Measurements from ENCODE around the gene TBC1D14. TPM values are rescaled to one million over a fixed set of nuclear protein-coding genes. Genes with fewer than 3 reads are reported as not detected.
A peak's percentile ranks its signal among the peaks of the same experiment; 100 is the strongest.

Gene TBC1D14
- total RNA-seq, 2 donors from 2014 or later, result 44.1 to 63.8 TPM

GRCh38 chr4:6938237-6938636 lies 28.6 kb downstream of the TBC1D14 start:
- Mint-ChIP-seq H3K27me3 (no peaks in the 10 kb centered on the region), H3K27ac (peak overlapping the region; percentile 86), H3K4me3 (no peak overlapping the region), H3K4me1 (peaks cover 65% of the 10 kb centered on the region), H3K36me3 (ENCODE audit: low read depth) (peaks cover 55% of the 10 kb centered on the region), H3K9me3 (no peaks in the 10 kb centered on the region)
- no peak for ATAC-seq (replicated peaks)

GRCh38 chr4:6938647-6939271 lies 29.1 kb downstream of the TBC1D14 start:
- no peak overlapping the region for H3K27ac Mint-ChIP-seq
- H3K4me1 Mint-ChIP-seq, result peaks cover 65% of the 10 kb centered on the region
- no peaks in the 10 kb centered on the region for H3K27me3 Mint-ChIP-seq
- no peak overlapping the region for H3K4me3 Mint-ChIP-seq
- no peak for ATAC-seq (replicated peaks)
- no peaks in the 10 kb centered on the region for H3K9me3 Mint-ChIP-seq
- H3K36me3 Mint-ChIP-seq (ENCODE audit: low read depth), result peaks cover 51% of the 10 kb centered on the region

DNA sequence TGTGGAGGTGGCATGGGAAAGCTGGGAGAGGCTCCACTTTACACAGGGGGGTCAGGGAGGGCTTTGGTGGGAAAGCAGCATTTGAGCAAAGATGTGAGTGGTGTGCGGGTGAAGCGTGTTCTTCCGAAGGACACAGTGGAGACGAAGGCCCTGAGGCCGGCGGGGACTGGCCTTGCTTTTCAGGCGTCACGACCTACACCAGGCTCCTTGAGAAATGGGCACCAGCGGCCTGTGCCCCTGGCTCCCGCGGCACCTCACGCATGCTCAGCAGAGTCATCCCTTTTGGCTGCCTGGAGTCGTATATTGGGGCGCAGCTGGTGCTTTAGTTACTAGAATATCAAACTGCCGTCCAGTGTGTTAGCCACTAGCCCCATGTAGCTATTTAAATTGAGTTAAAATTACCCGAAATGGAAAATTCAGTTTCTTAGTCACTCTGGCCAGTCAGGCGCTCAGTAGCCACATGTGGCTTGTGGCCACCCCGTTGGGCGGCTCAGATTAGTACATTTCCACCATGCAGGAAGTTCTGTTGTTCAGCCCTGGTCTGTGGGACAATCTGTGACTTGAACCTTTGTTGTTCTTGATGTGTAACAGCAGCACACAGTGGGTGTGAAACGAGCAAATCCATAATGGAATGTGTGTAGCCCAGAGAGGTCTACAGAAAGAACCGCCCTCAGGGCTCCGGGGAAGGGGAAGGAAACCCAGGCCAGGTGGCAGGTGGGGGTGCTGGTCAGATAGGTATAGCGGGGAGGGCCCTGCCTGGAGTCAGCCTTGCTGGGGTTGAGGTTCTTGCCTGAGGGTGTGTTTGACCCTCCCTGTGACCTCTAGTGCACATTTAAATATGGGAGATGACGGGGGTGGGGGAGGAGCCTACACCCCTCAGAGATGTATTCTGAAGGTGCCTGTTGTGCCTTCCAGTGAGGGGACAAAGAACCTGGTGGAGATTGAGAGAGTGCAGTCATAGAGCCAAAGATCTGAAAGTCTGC lies 30.4 kb downstream of the TBC1D14 start:
- peak overlapping the region; percentile 92 for H3K27ac Mint-ChIP-seq
- H3K36me3 Mint-ChIP-seq (ENCODE audit: low read depth), result peaks cover 45% of the 10 kb centered on the region
- H3K27me3 Mint-ChIP-seq, result no peaks in the 10 kb centered on the region
- peak overlapping the region; percentile 91 for H3K4me3 Mint-ChIP-seq
- peak; percentile 64 for ATAC-seq (replicated peaks)
- no peaks in the 10 kb centered on the region for H3K9me3 Mint-ChIP-seq
- H3K4me1 Mint-ChIP-seq, result peaks cover 68% of the 10 kb centered on the region

GRCh38 chr4:6940744-6941137 lies 31.1 kb downstream of the TBC1D14 start:
- H3K4me1 Mint-ChIP-seq, result peaks cover 65% of the 10 kb centered on the region
- ATAC-seq (replicated peaks), result no peak
- H3K4me3 Mint-ChIP-seq, result peak overlapping the region; percentile 91
- H3K27me3 Mint-ChIP-seq, result no peaks in the 10 kb centered on the region
- no peaks in the 10 kb centered on the region for H3K9me3 Mint-ChIP-seq
- peaks cover 38% of the 10 kb centered on the region for H3K36me3 Mint-ChIP-seq (ENCODE audit: low read depth)
- H3K27ac Mint-ChIP-seq, result peak overlapping the region; percentile 92

- Mint-ChIP-seq H3K27ac (peak overlapping the region; percentile 95), H3K36me3 (ENCODE audit: low read depth) (peaks cover 29% of the 10 kb centered on the region), H3K4me3 (peak overlapping the region; percentile 91), H3K4me1 (peaks cover 56% of the 10 kb centered on the region), H3K9me3 (no peaks in the 10 kb centered on the region), H3K27me3 (no peaks in the 10 kb centered on the region)
- ATAC-seq (replicated peaks), result no peak
Observed at GRCh38 chr4:6941796-6942195, 32.2 kb downstream of the TBC1D14 start.

DNA sequence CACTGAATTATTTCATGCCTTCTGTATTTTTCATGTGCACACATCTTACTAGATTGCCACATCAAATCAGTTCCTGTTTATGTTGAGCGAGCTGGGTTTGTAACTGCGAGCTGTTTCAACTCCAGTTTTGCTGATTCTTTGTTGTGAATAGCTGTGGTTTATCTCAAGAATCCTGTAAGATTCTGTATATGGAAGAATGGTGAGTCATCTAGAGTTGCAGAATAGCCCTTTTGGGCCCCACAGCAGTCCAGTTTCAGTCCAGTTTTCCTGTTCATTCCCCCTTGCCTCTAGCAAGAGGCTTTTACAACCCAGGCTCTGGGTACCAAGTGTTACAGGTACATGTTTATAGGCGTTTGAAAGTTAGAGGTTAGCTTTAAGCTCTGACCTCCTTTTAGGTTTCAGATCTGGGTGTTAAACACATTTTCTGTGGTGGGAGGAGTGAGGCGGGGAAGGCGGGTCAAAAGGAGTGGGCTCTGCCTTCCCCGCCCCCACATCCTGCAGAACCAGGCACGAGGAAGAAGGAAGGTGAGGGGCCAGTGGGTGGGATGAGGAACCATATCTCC lies 32.7 kb downstream of the TBC1D14 start:
- peaks cover 54% of the 10 kb centered on the region for H3K4me1 Mint-ChIP-seq
- peak overlapping the region; percentile 91 for H3K4me3 Mint-ChIP-seq
- H3K9me3 Mint-ChIP-seq, result no peaks in the 10 kb centered on the region
- peaks cover 27% of the 10 kb centered on the region for H3K36me3 Mint-ChIP-seq (ENCODE audit: low read depth)
- H3K27me3 Mint-ChIP-seq, result no peaks in the 10 kb centered on the region
- ATAC-seq (replicated peaks), result peak; percentile 84
- peak overlapping the region; percentile 95 for H3K27ac Mint-ChIP-seq

GRCh38 chr4:6943012-6943884 lies 33.6 kb downstream of the TBC1D14 start:
- Mint-ChIP-seq H3K4me3 (peak overlapping the region; percentile 91), H3K36me3 (ENCODE audit: low read depth) (peaks cover 18% of the 10 kb centered on the region), H3K4me1 (peaks cover 57% of the 10 kb centered on the region), H3K9me3 (no peaks in the 10 kb centered on the region), H3K27me3 (no peaks in the 10 kb centered on the region), H3K27ac (peak overlapping the region; percentile 95)
- ATAC-seq (replicated peaks), result no peak

DNA sequence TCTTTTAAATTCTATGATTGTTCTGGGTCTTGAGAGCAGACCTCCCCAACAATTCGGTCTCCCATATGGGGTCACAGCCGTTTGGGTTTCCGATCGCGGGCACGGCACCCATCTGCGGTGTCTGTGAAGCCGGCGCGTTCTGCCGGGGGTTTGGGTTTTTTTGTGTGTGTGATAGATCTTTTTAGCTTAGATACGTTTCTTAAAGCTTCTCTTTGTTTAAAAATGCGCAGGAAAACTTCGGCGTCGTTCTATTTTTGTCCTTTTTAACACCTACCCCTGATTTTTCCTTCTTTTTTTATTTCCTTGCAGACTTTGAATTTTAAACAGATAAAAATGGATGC lies 34.2 kb downstream of the TBC1D14 start:
- H3K27ac Mint-ChIP-seq, result peak overlapping the region; percentile 95
- H3K36me3 Mint-ChIP-seq (ENCODE audit: low read depth), result peaks cover 18% of the 10 kb centered on the region
- peaks cover 60% of the 10 kb centered on the region for H3K4me1 Mint-ChIP-seq
- no peak for ATAC-seq (replicated peaks)
- H3K9me3 Mint-ChIP-seq, result no peaks in the 10 kb centered on the region
- no peaks in the 10 kb centered on the region for H3K27me3 Mint-ChIP-seq
- peak overlapping the region; percentile 91 for H3K4me3 Mint-ChIP-seq

DNA sequence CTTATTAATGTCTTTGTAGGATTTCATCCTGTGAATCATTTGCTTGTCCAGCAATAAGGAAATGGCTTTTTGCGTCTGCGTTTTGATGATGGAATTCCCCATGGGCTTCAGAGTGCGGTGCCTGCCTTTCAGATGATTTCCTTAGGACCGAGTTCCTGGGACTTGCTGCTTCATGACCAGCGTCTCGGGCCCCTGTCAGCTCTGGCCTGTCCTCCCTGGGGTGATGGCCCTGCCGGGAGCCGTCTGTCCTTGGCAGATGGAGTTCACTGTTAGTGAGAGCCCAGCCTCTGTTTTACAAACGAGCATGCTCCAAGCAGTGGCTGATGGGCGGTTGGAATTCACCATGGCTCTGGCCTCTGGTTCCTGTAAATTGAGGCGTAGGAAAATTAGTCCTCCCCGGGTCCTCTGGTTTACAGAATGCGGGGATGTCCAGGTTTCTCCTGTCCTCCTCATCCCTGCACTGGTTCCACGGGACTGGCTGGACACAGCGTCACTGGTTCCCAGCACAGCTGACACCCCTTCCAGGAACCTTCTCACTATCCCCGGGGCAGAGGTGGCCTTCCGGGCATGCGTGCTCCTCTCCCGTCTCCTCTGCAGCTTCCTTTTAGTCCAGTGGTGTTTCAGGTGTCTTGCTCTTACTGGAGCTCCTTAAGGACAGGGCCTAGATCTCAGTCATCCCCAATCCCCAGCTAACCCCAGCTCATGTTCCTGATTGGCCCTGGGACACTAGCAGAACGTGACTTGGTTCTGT lies 34.9 kb downstream of the TBC1D14 start:
- H3K27ac Mint-ChIP-seq, result peak overlapping the region; percentile 95
- H3K9me3 Mint-ChIP-seq, result no peaks in the 10 kb centered on the region
- H3K4me1 Mint-ChIP-seq, result peaks cover 60% of the 10 kb centered on the region
- ATAC-seq (replicated peaks), result no peak
- H3K36me3 Mint-ChIP-seq (ENCODE audit: low read depth), result peaks cover 18% of the 10 kb centered on the region
- peak overlapping the region; percentile 91 for H3K4me3 Mint-ChIP-seq
- no peaks in the 10 kb centered on the region for H3K27me3 Mint-ChIP-seq

- no peaks in the 10 kb centered on the region for H3K27me3 Mint-ChIP-seq
- peaks cover 16% of the 10 kb centered on the region for H3K36me3 Mint-ChIP-seq (ENCODE audit: low read depth)
- no peak for ATAC-seq (replicated peaks)
- H3K4me1 Mint-ChIP-seq, result peaks cover 57% of the 10 kb centered on the region
- no peaks in the 10 kb centered on the region for H3K9me3 Mint-ChIP-seq
- no peak overlapping the region for H3K4me3 Mint-ChIP-seq
- H3K27ac Mint-ChIP-seq, result peak overlapping the region; percentile 95
Observed at GRCh38 chr4:6945052-6945409, 35.4 kb downstream of the TBC1D14 start.

DNA sequence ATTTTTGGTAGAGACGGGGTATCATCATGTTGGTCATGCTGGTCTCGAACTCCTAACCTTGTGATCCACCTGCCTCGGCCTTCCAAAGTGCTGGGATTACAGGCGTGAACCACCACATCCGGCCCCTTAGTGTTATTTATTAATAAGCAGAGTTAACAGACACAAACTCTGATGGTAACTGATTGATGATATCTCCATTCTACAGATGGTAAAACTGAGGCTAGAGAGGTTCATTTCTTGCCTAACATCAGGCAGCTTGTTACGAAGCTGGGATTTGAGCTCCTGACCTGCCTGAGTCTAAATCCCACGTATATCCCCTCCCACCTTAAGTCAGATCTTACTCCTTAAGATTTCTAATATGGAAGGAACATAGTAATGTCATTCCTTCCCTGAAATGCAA lies 36.9 kb downstream of the TBC1D14 start:
- no peaks in the 10 kb centered on the region for H3K27me3 Mint-ChIP-seq
- no peaks in the 10 kb centered on the region for H3K9me3 Mint-ChIP-seq
- peaks cover 8% of the 10 kb centered on the region for H3K36me3 Mint-ChIP-seq (ENCODE audit: low read depth)
- H3K27ac Mint-ChIP-seq, result no peak overlapping the region
- H3K4me3 Mint-ChIP-seq, result no peak overlapping the region
- H3K4me1 Mint-ChIP-seq, result peaks cover 47% of the 10 kb centered on the region
- no peak for ATAC-seq (replicated peaks)

DNA sequence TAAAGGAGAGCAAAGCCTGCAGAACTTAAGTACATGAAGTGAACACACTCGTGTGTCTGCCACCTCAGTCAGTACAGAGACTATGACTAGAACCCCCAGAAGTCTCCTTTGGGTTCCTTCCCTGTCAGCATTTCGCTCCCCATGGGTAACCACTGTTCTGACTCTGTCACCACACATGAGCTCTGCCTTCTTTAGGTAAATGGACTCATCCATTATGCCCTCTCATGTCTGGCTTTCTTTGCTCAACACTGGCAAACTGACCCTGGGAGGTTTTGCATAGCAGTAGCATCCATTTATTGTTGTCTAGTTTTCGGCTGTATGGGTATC lies 38.5 kb downstream of the TBC1D14 start:
- Mint-ChIP-seq H3K4me1 (peaks cover 41% of the 10 kb centered on the region), H3K27ac (peak overlapping the region; percentile 57), H3K4me3 (no peak overlapping the region), H3K27me3 (no peaks in the 10 kb centered on the region), H3K9me3 (no peaks in the 10 kb centered on the region), H3K36me3 (ENCODE audit: low read depth) (peaks cover 8% of the 10 kb centered on the region)
- ATAC-seq (replicated peaks), result peak; percentile 82

DNA sequence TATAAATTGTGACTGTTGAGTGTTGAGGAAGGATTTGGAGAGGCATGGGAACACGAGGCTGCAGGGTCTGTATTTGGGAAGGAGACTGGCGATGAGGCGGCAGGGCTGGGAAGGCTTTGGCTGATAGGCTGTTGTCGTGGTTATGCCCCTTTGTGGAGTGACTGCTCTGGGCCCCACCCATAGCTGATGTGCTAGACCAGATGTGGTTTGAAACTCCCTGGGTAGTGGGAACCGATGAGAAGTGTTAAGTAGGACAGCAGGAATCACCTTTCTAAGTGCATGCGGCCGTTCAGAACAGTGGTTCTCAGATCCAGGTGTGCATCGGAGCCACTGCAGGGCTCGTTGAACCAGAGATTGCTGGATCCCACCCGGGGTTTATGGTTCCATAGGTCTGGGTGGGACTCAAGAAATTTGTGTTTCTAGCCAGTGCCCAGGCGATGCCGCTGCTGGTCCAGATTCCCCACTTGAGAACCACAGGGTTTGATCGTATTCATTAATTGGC lies 42.3 kb downstream of the TBC1D14 start:
- Mint-ChIP-seq H3K4me1 (peaks cover 36% of the 10 kb centered on the region), H3K36me3 (ENCODE audit: low read depth) (no peaks in the 10 kb centered on the region), H3K27me3 (no peaks in the 10 kb centered on the region), H3K4me3 (peak overlapping the region; percentile 53), H3K27ac (peak overlapping the region; percentile 79), H3K9me3 (no peaks in the 10 kb centered on the region)
- peak; percentile 76 for ATAC-seq (replicated peaks)

Data from activated T-helper 17 cell treated with anti-CD3 and anti-CD28 coated beads, Interleukin-2, amount 50 U/mL, for 72 hours (primary cell).